Mesenchymal stem cell (in vitro differentiated cells and primary cell): ENCODE measurements around the gene RBM11.

Source experiments
- DNase-seq: peaks from one replicate; pipeline ENCODE4 v3.0.0-alpha.2; 2013
- H2AFZ ChIP-seq: one replicate; pipeline ENCODE4 v1.6.1; 2013; ENCODE audit warnings: low read depth, mild to moderate bottlenecking, control low read depth, inconsistent platforms, low read length, moderate library complexity
- H2AK5ac ChIP-seq: 2 replicates; pipeline ENCODE4 v1.6.1; 2013; ENCODE audit warnings: low read length, moderate library complexity, mild to moderate bottlenecking, inconsistent platforms; ENCODE audit not compliant: severe bottlenecking
- H2BK120ac ChIP-seq: one replicate; pipeline ENCODE4 v1.6.1; 2013; ENCODE audit warnings: low read depth, mild to moderate bottlenecking, inconsistent platforms, low read length, moderate library complexity
- H2BK12ac ChIP-seq, 2 experiments: one replicate each; pipeline ENCODE4 v1.6.1; 2013; ENCODE audit warnings: inconsistent platforms in 2 of 2, low read length in 2 of 2, mild to moderate bottlenecking in 2 of 2, moderate library complexity in 2 of 2, control low read depth in 1 of 2
- H2BK15ac ChIP-seq: one replicate; pipeline ENCODE4 v1.6.1; 2013; ENCODE audit warnings: mild to moderate bottlenecking, low read depth, inconsistent platforms; ENCODE audit not compliant: poor library complexity, severe bottlenecking
- H2BK5ac ChIP-seq: 2 replicates; pipeline ENCODE4 v1.6.1; 2013; ENCODE audit warnings: low read depth, mild to moderate bottlenecking, low read length, control low read depth, inconsistent platforms; ENCODE audit not compliant: poor library complexity, severe bottlenecking
- H3K14ac ChIP-seq, 2 experiments: one replicate each; pipeline ENCODE4 v1.6.1; 2013; ENCODE audit warnings: inconsistent platforms in 2 of 2, low read length in 2 of 2, control low read depth in 1 of 2, mild to moderate bottlenecking in 1 of 2, moderate library complexity in 1 of 2
- H3K18ac ChIP-seq, 2 experiments: one replicate each; pipeline ENCODE4 v1.6.1; 2013; ENCODE audit warnings: inconsistent platforms in 2 of 2, low read length in 2 of 2, control low read depth in 1 of 2, low read depth in 1 of 2, mild to moderate bottlenecking in 1 of 2
- H3K23ac ChIP-seq, 2 experiments: one replicate each; pipeline ENCODE4 v1.6.1; 2013; ENCODE audit warnings: inconsistent platforms in 2 of 2, low read length in 2 of 2, mild to moderate bottlenecking in 2 of 2, moderate library complexity in 2 of 2, control low read depth in 1 of 2
- H3K27ac ChIP-seq: 2 replicates; pipeline ENCODE4 v1.5.1; 2013; ENCODE audit warnings: mild to moderate bottlenecking, moderate library complexity, low read length, control low read depth, inconsistent platforms; ENCODE audit not compliant: poor library complexity, severe bottlenecking
- H3K27me3 ChIP-seq, 2 experiments: 2 replicates each; pipeline versions ENCODE4 v1.6.1 to v1.7.0; 2013; ENCODE audit warnings: low read length in 2 of 2, mild to moderate bottlenecking in 2 of 2, moderate library complexity in 2 of 2, control low read depth in 1 of 2, inconsistent platforms in 1 of 2; ENCODE audit not compliant: control insufficient read depth in 1 of 2, insufficient read depth in 1 of 2
- H3K36me3 ChIP-seq, 2 experiments: 2 replicates each; pipeline versions ENCODE4 v1.6.1 to v1.7.0; 2013; ENCODE audit warnings: low read length in 2 of 2, control low read depth in 1 of 2, inconsistent platforms in 1 of 2, low read depth in 1 of 2, mild to moderate bottlenecking in 1 of 2; ENCODE audit not compliant: insufficient read depth in 2 of 2, control insufficient read depth in 1 of 2
- H3K4ac ChIP-seq, 2 experiments: one replicate each; pipeline ENCODE4 v1.6.1; 2013; ENCODE audit warnings: inconsistent platforms in 2 of 2, low read length in 2 of 2, mild to moderate bottlenecking in 2 of 2, moderate library complexity in 2 of 2, control low read depth in 1 of 2, low read depth in 1 of 2
- H3K4me1 ChIP-seq: 2 replicates; pipeline ENCODE4 v1.6.1; 2013; ENCODE audit warnings: low read depth, low read length, control low read depth; ENCODE audit not compliant: control insufficient read depth, insufficient read depth
- H3K4me2 ChIP-seq: 2 replicates; pipeline ENCODE4 v1.6.1; 2013; ENCODE audit warnings: low read length, mild to moderate bottlenecking, inconsistent platforms; ENCODE audit not compliant: poor library complexity, severe bottlenecking
- H3K4me3 ChIP-seq, 2 experiments: 2 replicates each; pipeline versions ENCODE4 v1.5.1 to v1.7.0; 2013; ENCODE audit warnings: low read length in 2 of 2, mild to moderate bottlenecking in 2 of 2, control low read depth in 1 of 2, low read depth in 1 of 2; ENCODE audit not compliant: insufficient read depth in 1 of 2
- H3K79me1 ChIP-seq: replicated peaks from 2 replicates; pipeline ENCODE4 v1.6.1; 2013; ENCODE audit warnings: mild to moderate bottlenecking, control low read depth, low read length, inconsistent platforms; ENCODE audit not compliant: poor library complexity, severe bottlenecking
- H3K9ac ChIP-seq: 2 replicates; pipeline ENCODE4 v1.7.0; 2013; ENCODE audit warnings: mild to moderate bottlenecking, low read length, moderate library complexity
- H3K9me3 ChIP-seq: 2 replicates; pipeline ENCODE4 v1.7.0; 2013; ENCODE audit warnings: mild to moderate bottlenecking, low read length; ENCODE audit not compliant: control insufficient read depth
- H4K8ac ChIP-seq: one replicate; pipeline ENCODE4 v1.6.1; 2013; ENCODE audit warnings: inconsistent platforms, mild to moderate bottlenecking, low read length, moderate library complexity
- H4K91ac ChIP-seq: one replicate; pipeline ENCODE4 v1.6.1; 2013; ENCODE audit warnings: mild to moderate bottlenecking, low read length, inconsistent platforms
- WGBS: methylation state at CpG from one replicate; pipeline ENCODE4 v1.1.7; 2013; ENCODE audit warnings: mixed read lengths; 5-methylcytosine and 5-hydroxymethylcytosine counted together

The RBM11 gene

GRCh38 chr21:14213164-14213563 lies 2.8 kb upstream of the RBM11 start:
- no peak for DNase-seq
- Histone ChIP-seq H3K18ac (no peak overlapping the region), H4K8ac (no peak overlapping the region), H3K4me3 (no peak overlapping the region), H2AK5ac (no peak overlapping the region), H2BK120ac (no peak overlapping the region), H3K79me1 (no peaks in the 10 kb centered on the region), H3K4me2 (no peak overlapping the region), H2AFZ (no peak overlapping the region), H3K23ac (no peak overlapping the region), H3K27me3 (peaks cover 0 to 12% of the 10 kb centered on the region in 2 experiments), H4K91ac (no peak overlapping the region), H3K9ac (no peak overlapping the region), H2BK5ac (no peak overlapping the region), H2BK15ac (no peak overlapping the region), H3K27ac (no peak overlapping the region), H2BK12ac (no peak overlapping the region), H3K14ac (no peak overlapping the region), H3K4me1 (peaks cover 7% of the 10 kb centered on the region), H3K9me3 (no peaks in the 10 kb centered on the region), H3K36me3 (no peaks in the 10 kb centered on the region), H3K4ac (no peak overlapping the region)

GRCh38 chr21:14223365-14223764 lies 7.4 kb downstream of the RBM11 start:
- DNase-seq, result no peak
- Histone ChIP-seq H3K4ac (no peak overlapping the region), H3K27ac (no peak overlapping the region), H2BK12ac (no peak overlapping the region), H3K36me3 (no peaks in the 10 kb centered on the region), H3K9ac (no peak overlapping the region), H3K4me2 (no peak overlapping the region), H2BK15ac (no peak overlapping the region), H2AFZ (no peak overlapping the region), H3K4me3 (no peak overlapping the region), H3K23ac (no peak overlapping the region), H2AK5ac (no peak overlapping the region), H3K14ac (no peak overlapping the region), H4K8ac (no peak overlapping the region), H3K4me1 (no peaks in the 10 kb centered on the region), H2BK5ac (no peak overlapping the region), H3K18ac (no peak overlapping the region), H3K9me3 (no peaks in the 10 kb centered on the region), H3K79me1 (no peaks in the 10 kb centered on the region), H3K27me3 (no peaks in the 10 kb centered on the region), H4K91ac (no peak overlapping the region), H2BK120ac (no peak overlapping the region)
- no CpG with 5 or more reads among the region's 1 CpG for WGBS

DNA sequence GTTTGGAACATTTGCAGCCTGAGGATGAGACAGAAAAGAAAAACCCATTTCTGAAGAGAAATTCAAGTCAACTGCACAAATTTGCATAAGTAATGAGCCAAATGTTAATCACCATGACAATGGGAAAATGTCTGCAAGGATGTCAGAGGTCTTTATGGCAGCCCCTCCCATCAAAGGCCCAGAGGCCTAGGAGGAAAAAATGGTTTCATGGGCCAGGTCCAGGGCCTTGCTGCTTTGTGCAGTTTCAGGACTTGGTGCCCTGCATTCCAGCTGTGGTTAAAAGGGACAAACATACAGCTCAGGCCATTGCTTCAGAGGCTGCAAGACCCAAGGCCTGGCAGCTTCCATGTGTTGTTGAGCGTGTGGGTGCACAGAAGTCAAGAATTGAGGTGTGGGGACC lies 13.4 kb downstream of the RBM11 start:
- H3K23ac ChIP-seq, result no peak overlapping the region

DNA sequence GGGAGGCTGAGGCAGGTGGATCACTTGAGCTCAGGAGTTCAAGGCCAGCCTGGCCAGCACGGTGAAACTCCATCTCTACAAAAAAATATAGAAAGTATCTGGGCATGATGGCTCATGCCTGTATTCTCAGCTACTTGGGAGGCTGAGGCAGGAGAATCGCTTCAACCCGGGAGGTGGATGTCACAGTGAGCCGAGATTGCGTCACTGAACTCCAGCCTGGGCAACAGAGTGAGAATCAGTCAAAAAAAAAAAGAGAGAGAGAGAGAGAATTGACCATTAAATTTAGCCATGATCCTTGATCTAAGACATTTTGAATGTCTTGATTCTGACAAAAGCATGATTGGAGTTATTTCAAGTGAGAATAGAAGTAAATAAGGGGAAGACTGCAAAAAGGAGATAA lies 19.1 kb downstream of the RBM11 start:
- no peak overlapping the region for H4K8ac ChIP-seq
- no peak overlapping the region for H4K91ac ChIP-seq
- H3K27ac ChIP-seq, result no peak overlapping the region
- no peaks in the 10 kb centered on the region for H3K27me3 ChIP-seq
- H3K9me3 ChIP-seq, result no peaks in the 10 kb centered on the region
- H3K36me3 ChIP-seq, result no peaks in the 10 kb centered on the region
- no peak overlapping the region for H2AK5ac ChIP-seq
- no peak overlapping the region for H3K18ac ChIP-seq
- no peak overlapping the region for H3K4ac ChIP-seq
- H2BK15ac ChIP-seq, result no peak overlapping the region
- no peak overlapping the region for H3K23ac ChIP-seq
- H3K9ac ChIP-seq, result no peak overlapping the region
- H2BK120ac ChIP-seq, result no peak overlapping the region
- no peak overlapping the region for H3K14ac ChIP-seq
- WGBS, result 69% methylated on average over 5 of the region's 5 CpGs
- no peak overlapping the region for H2BK5ac ChIP-seq
- no peaks in the 10 kb centered on the region for H3K4me1 ChIP-seq
- DNase-seq, result no peak
- no peak overlapping the region for H2AFZ ChIP-seq
- no peak overlapping the region for H3K4me2 ChIP-seq
- H2BK12ac ChIP-seq, result no peak overlapping the region
- H3K79me1 ChIP-seq, result no peaks in the 10 kb centered on the region
- H3K4me3 ChIP-seq, result no peak overlapping the region

More for the DNA sequence above, 13.4 kb downstream of the RBM11 start:
- Histone ChIP-seq H4K8ac (no peak overlapping the region), H3K14ac (no peak overlapping the region), H2AK5ac (no peak overlapping the region), H3K18ac (no peak overlapping the region), H3K9me3 (peaks cover 3% of the 10 kb centered on the region), H3K4me2 (no peak overlapping the region), H3K9ac (no peak overlapping the region), H2BK5ac (no peak overlapping the region), H3K79me1 (no peaks in the 10 kb centered on the region), H2BK15ac (no peak overlapping the region), H2BK12ac (no peak overlapping the region), H3K4me3 (no peak overlapping the region), H3K4ac (no peak overlapping the region), H3K36me3 (no peaks in the 10 kb centered on the region), H3K27ac (no peak overlapping the region), H2AFZ (no peak overlapping the region), H3K27me3 (no peaks in the 10 kb centered on the region), H2BK120ac (no peak overlapping the region), H3K4me1 (no peaks in the 10 kb centered on the region), H4K91ac (no peak overlapping the region)
- DNase-seq, result no peak
- WGBS, result 57% methylated on average over 1 of the region's 1 CpG
